K562 (cell line): ENCODE measurements around the gene OXT. TPM values are rescaled to one million over a fixed set of nuclear protein-coding genes. Genes with fewer than 3 reads are reported as not detected.
A peak's percentile ranks its signal among the peaks of the same experiment; 100 is the strongest.

ENCODE experiments used
- CEBPG ChIP-seq, 3 experiments: fragments of 200-800 bp in 1 of 3; sonication (Bioruptor generic) in 1 of 3; sonication (generic) in 1 of 3; formaldehyde crosslinking in 1 of 3; IDR thresholded peaks in 2 of 3; conservative IDR thresholded peaks in 1 of 3; 2 replicates each; pipeline versions ENCODE4 v1.6.1 to v1.8.0; 2016 to 2022; ENCODE audit warnings: missing compliant biosample characterization in 2 of 3, missing genetic modification characterization in 2 of 3, mild to moderate bottlenecking in 1 of 3, missing genetic modification reagents in 1 of 3
- ESRRA ChIP-seq: fragments of 450-650 bp; IDR thresholded peaks from 2 replicates; pipeline ENCODE4 v1.6.1; 2014; ENCODE audit warnings: low read depth, mild to moderate bottlenecking, moderate library complexity, borderline replicate concordance
- KDM5B ChIP-seq: fragments of 200-600 bp; sonication (generic); IDR thresholded peaks from 2 replicates; pipeline ENCODE4 v1.6.1; 2012; ENCODE audit warnings: low read depth, mild to moderate bottlenecking, moderate library complexity, low read length, control low read depth, inconsistent platforms; ENCODE audit not compliant: insufficient replicate concordance
- MEIS2 ChIP-seq: fragments of 450-650 bp; IDR thresholded peaks from 2 replicates; pipeline ENCODE4 v1.6.1; 2014; ENCODE audit warnings: mild to moderate bottlenecking; ENCODE audit not compliant: partially characterized antibody
- ZBED1 ChIP-seq: IDR thresholded peaks from 2 replicates; pipeline ENCODE4 v1.6.1; 2014
- ZNF79 ChIP-seq: fragments of 250-450 bp; sonication (Bioruptor Pico); IDR thresholded peaks from 2 replicates; pipeline ENCODE4 v1.4.0; 2020; ENCODE audit warnings: low read depth, mild to moderate bottlenecking, moderate library complexity
- polyA plus RNA-seq, 8 experiments: library from polyadenylated mRNA; depleted of rRNA in 4 of 8; stranded (reverse) in 5 of 8; unstranded in 3 of 8; fragments of >200 nt; fragmentation: Nextera tagmentation in 2 of 8; fragmentation: Illumina TruSeq in 1 of 8; extraction: Ambion mirVana in 2 of 8; extraction: Trizol in 1 of 8; gene quantifications; 2 replicates each; pipeline versions ENCODE4 v1.2.1 to v1.2.3, GENCODE V29; 2011 to 2014; ENCODE audit warnings: inconsistent platforms in 1 of 8, missing spikeins in 1 of 8
- total RNA-seq, 7 experiments: library from RNA; depleted of rRNA in 6 of 7; stranded (reverse); fragments of >200 nt in 6 of 7; fragmentation: Illumina TruSeq in 2 of 7; extraction: Trizol in 2 of 7; gene quantifications; 2 replicates each; pipeline versions ENCODE4 v1.2.1 to v1.2.3, GENCODE V29; 2011 to 2021; ENCODE audit warnings: low replicate concordance in 1 of 7
- TF ChIP-seq, protein P1 (sequence below): fragments of 200-600 bp; sonication (generic); IDR thresholded peaks from one replicate; pipeline ENCODE4 v1.6.1; 2012; ENCODE audit warnings: mild to moderate bottlenecking, low read depth, low read length, inconsistent platforms
- TF ChIP-seq, protein P2 (sequence below): fragments of 450-650 bp; IDR thresholded peaks from 2 replicates; pipeline ENCODE4 v1.6.1; 2018; ENCODE audit not compliant: partially characterized antibody
- TF ChIP-seq, protein P3 (sequence below): fragments of 450-650 bp; IDR thresholded peaks from 2 replicates; pipeline ENCODE4 v1.6.1; 2016

Gene OXT
- total and polyA plus RNA-seq, 9 of the 15 experiments (the other 6 are each of a cell fraction or from before 2014, with no cell fraction given), result not detected

DNA sequence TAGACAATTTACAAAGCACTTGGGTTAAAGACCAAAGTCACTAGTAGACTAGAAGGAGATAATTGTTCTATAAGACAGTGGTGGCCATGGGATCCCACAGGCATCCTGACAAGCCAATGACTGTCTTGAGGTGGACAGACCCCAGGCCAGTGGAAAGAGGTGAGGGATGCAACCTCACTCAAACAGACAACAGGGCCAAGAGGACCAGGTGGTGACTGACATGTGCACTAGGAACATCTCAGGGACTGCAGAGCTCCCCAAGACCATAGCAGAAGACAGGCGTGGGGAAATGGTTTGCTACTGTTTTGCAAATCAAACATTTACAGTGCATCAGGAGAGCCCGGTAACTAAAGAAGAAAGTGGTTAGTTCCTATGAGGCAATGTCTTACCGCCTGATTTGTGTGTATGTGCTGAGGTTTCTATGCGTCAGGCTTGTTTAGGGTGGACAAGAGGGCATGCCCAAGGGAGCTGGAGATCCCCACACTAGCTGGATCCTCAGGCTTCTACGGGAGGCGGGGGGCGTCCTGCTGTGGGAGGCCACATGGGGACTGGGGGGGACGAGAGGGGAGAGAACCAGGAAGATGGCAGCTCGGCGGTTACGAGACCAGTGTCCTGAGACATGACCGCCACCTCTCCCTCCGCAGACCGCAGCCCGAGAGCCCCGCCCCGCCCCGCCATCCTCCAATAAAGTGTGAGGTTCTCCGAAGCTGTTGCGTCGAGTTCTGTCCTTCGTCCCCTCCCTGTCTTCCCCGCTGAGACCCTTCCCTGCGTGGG lies 26.2 kb upstream of the OXT start (continued):
- TF ChIP-seq, protein P1, sequence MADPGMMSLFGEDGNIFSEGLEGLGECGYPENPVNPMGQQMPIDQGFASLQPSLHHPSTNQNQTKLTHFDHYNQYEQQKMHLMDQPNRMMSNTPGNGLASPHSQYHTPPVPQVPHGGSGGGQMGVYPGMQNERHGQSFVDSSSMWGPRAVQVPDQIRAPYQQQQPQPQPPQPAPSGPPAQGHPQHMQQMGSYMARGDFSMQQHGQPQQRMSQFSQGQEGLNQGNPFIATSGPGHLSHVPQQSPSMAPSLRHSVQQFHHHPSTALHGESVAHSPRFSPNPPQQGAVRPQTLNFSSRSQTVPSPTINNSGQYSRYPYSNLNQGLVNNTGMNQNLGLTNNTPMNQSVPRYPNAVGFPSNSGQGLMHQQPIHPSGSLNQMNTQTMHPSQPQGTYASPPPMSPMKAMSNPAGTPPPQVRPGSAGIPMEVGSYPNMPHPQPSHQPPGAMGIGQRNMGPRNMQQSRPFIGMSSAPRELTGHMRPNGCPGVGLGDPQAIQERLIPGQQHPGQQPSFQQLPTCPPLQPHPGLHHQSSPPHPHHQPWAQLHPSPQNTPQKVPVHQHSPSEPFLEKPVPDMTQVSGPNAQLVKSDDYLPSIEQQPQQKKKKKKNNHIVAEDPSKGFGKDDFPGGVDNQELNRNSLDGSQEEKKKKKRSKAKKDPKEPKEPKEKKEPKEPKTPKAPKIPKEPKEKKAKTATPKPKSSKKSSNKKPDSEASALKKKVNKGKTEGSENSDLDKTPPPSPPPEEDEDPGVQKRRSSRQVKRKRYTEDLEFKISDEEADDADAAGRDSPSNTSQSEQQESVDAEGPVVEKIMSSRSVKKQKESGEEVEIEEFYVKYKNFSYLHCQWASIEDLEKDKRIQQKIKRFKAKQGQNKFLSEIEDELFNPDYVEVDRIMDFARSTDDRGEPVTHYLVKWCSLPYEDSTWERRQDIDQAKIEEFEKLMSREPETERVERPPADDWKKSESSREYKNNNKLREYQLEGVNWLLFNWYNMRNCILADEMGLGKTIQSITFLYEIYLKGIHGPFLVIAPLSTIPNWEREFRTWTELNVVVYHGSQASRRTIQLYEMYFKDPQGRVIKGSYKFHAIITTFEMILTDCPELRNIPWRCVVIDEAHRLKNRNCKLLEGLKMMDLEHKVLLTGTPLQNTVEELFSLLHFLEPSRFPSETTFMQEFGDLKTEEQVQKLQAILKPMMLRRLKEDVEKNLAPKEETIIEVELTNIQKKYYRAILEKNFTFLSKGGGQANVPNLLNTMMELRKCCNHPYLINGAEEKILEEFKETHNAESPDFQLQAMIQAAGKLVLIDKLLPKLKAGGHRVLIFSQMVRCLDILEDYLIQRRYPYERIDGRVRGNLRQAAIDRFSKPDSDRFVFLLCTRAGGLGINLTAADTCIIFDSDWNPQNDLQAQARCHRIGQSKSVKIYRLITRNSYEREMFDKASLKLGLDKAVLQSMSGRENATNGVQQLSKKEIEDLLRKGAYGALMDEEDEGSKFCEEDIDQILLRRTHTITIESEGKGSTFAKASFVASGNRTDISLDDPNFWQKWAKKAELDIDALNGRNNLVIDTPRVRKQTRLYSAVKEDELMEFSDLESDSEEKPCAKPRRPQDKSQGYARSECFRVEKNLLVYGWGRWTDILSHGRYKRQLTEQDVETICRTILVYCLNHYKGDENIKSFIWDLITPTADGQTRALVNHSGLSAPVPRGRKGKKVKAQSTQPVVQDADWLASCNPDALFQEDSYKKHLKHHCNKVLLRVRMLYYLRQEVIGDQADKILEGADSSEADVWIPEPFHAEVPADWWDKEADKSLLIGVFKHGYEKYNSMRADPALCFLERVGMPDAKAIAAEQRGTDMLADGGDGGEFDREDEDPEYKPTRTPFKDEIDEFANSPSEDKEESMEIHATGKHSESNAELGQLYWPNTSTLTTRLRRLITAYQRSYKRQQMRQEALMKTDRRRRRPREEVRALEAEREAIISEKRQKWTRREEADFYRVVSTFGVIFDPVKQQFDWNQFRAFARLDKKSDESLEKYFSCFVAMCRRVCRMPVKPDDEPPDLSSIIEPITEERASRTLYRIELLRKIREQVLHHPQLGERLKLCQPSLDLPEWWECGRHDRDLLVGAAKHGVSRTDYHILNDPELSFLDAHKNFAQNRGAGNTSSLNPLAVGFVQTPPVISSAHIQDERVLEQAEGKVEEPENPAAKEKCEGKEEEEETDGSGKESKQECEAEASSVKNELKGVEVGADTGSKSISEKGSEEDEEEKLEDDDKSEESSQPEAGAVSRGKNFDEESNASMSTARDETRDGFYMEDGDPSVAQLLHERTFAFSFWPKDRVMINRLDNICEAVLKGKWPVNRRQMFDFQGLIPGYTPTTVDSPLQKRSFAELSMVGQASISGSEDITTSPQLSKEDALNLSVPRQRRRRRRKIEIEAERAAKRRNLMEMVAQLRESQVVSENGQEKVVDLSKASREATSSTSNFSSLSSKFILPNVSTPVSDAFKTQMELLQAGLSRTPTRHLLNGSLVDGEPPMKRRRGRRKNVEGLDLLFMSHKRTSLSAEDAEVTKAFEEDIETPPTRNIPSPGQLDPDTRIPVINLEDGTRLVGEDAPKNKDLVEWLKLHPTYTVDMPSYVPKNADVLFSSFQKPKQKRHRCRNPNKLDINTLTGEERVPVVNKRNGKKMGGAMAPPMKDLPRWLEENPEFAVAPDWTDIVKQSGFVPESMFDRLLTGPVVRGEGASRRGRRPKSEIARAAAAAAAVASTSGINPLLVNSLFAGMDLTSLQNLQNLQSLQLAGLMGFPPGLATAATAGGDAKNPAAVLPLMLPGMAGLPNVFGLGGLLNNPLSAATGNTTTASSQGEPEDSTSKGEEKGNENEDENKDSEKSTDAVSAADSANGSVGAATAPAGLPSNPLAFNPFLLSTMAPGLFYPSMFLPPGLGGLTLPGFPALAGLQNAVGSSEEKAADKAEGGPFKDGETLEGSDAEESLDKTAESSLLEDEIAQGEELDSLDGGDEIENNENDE, result no peak
- TF ChIP-seq ZNF79 (CRISPR knock-in tag) (no peak), MEIS2 (peak; percentile 17), ESRRA (peak; percentile 18; the same call in 1 of the 2 replicates), ZBED1 (0 out of 2 replicates have a peak, but pooled peaks have one; percentile 48), CEBPG (CRISPR knock-in tag; IDR thresholded peaks at IDR 0.05) (peak; percentile 5; the same call in 1 of the 2 replicates), CEBPG (tag; conservative IDR thresholded peaks at IDR 0.05 in 1 of 2, IDR thresholded peaks at IDR 0.05 in 1 of 2) (peak in 1 of 2 experiments; percentile 28; a peak in 1 of 4 replicates), KDM5B (no peak)
- TF ChIP-seq, protein P2, sequence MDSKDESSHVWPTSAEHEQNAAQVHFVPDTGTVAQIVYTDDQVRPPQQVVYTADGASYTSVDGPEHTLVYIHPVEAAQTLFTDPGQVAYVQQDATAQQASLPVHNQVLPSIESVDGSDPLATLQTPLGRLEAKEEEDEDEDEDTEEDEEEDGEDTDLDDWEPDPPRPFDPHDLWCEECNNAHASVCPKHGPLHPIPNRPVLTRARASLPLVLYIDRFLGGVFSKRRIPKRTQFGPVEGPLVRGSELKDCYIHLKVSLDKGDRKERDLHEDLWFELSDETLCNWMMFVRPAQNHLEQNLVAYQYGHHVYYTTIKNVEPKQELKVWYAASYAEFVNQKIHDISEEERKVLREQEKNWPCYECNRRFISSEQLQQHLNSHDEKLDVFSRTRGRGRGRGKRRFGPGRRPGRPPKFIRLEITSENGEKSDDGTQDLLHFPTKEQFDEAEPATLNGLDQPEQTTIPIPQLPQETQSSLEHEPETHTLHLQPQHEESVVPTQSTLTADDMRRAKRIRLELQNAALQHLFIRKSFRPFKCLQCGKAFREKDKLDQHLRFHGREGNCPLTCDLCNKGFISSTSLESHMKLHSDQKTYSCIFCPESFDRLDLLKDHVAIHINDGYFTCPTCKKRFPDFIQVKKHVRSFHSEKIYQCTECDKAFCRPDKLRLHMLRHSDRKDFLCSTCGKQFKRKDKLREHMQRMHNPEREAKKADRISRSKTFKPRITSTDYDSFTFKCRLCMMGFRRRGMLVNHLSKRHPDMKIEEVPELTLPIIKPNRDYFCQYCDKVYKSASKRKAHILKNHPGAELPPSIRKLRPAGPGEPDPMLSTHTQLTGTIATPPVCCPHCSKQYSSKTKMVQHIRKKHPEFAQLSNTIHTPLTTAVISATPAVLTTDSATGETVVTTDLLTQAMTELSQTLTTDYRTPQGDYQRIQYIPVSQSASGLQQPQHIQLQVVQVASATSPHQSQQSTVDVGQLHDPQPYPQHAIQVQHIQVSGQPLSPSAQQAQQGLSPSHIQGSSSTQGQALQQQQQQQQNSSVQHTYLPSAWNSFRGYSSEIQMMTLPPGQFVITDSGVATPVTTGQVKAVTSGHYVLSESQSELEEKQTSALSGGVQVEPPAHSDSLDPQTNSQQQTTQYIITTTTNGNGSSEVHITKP, result peak; percentile 35
- TF ChIP-seq, protein P3, sequence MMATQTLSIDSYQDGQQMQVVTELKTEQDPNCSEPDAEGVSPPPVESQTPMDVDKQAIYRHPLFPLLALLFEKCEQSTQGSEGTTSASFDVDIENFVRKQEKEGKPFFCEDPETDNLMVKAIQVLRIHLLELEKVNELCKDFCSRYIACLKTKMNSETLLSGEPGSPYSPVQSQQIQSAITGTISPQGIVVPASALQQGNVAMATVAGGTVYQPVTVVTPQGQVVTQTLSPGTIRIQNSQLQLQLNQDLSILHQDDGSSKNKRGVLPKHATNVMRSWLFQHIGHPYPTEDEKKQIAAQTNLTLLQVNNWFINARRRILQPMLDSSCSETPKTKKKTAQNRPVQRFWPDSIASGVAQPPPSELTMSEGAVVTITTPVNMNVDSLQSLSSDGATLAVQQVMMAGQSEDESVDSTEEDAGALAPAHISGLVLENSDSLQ, result peak; percentile 42
